ENCODE data around the gene QRFP.

QRFP gene, protein sequence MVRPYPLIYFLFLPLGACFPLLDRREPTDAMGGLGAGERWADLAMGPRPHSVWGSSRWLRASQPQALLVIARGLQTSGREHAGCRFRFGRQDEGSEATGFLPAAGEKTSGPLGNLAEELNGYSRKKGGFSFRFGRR

DNA sequence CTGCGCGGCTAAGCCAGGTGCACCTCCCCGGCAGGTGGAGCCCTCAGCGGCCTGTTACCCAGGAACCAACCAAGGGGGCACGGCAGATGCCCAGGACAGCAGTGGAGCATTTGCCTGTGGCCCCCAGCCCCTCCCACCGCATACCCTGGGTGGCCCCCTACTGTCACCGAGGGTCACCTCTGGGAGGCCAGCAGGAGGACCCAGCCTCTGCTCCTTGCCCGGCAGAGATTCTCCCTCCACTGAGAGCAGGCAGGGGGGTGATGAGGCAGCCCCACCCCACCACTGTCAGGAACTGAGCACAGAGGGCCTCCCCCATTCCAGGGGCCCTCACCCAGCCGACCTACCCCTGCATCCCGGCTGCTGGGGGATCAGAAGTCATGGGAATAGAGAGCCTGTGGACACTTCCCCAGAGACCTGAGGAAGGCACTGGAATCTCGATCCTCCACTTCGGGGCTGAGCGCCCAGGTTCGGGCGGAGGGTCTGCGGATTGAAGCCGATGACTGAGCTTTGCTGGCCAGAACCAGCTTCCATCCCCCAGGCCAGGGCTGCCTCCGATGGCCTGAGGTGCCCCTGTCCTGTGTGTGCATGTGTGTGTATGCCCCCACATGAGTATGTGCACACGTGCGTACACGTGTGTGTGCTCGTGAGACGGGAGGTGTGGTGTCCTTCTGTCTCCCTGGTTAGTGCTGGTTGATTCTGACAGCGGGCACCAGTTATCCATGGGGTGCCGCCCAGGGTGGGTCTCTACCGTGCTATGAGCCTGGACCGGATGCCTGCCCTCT is at the start of gene QRFP:
Gene QRFP, minus strand, starts transcription at position 580 of the 782 bp plus-strand sequence. CDS start 2,974 bp downstream, outside the sequence.
- DNase-seq, result no peak

DNA sequence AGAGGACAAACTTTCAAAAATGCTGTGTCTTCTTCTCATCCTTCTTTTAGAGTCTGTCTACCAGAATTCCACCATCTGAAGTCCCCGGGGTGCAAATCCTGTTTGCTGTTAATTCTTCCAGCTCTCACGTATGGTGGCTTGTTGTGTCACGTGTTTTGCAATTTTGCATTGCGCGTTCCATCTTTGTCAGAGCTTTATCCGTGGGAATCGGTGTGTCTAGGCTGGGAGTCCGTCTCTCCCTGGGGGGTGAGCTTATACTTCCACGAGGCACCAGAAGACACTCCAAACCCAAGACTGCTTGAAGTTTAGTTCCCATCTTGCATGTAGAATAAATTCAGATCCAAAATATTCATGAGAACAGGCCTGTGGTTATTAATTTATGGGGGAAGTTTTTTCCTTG is 48.6 kb upstream of the QRFP start:
- no peak for DNase-seq

DNA sequence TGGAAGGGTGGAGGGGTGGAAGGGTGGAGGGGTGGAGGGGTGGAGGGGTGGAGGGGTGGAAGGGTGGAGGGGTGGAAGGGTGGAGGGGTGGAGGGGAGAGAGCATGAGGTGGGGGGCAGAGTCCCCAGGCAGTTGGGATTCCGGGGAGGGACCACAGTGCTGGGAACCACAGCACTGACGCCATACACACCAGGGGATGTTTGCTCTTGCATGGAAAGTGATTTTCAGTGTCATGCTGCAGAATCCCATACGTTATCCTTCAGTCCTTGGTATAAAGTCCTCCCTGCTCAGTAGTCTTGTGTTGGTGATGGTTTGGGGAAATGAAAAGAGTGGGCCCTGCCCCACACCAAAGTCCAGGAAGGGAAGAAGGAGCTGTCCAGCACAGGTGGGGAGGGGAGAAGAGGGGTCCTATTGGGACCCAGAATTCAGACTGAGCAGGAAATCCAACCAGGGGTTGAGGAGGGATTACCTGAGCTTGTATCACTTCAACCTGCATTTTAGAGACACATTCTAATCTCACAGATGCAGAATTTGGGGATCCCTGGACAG is 48.0 kb upstream of the QRFP start:
- no peak for DNase-seq

DNA sequence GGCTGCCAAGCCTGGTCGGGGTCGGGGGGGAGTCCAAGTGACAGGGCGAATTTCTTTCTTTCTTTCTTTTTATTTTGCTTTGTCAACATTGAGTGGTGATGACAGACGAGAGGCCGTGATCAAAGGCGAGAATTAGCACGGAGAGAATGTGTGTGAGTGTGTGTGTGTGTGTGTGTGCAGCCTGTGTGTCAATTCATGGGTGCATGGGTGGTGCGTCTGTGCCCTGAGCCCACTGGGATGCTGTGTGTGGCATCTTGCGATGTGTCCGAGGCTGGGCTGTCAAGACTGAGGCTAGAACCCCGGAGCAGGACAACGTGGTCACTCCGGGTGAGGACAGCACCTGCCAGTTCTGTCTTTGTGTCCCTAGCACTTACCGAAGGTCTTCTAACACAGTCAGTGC is 47.2 kb upstream of the QRFP start:
- DNase-seq, result no peak

DNA sequence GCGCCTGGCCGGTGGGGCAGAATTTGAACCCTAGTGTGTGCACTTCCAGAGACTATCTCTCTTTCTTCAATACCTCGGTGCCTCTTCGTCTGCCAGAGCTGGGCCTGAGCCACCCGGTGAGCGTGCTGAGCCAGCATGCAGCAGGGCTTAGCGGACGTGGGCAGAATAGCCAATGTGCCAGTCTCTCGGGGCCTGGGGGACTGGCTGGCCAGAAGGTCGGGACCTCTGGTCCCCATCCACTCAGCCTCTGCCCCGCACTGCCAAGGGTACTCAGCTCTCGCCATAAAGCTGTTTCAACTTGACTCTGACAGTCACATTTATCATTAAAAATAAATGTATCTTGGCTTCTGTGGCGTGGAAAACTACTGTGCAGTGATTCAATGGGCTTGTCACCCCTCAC is 46.6 kb upstream of the QRFP start:
- no peak for DNase-seq

DNA sequence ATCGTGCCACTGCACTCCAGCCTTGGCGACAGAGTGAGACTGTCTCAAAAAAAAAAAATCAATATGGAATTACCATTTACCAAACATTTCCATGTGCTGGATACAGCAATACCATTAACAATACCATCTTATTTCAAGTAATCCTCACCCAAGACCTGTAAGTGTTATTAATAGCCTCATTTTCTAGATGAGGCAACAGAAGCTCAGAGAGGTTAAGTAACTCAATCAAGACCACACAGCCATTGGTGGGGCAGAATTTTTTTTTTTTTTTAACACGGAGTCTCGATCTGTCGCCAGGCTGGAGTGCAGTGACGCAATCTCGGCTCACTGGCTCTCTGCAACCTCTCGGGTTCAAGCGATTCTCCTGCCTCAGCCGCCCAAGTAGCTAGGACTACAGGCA is 46.1 kb upstream of the QRFP start:
- DNase-seq, result no peak

DNA sequence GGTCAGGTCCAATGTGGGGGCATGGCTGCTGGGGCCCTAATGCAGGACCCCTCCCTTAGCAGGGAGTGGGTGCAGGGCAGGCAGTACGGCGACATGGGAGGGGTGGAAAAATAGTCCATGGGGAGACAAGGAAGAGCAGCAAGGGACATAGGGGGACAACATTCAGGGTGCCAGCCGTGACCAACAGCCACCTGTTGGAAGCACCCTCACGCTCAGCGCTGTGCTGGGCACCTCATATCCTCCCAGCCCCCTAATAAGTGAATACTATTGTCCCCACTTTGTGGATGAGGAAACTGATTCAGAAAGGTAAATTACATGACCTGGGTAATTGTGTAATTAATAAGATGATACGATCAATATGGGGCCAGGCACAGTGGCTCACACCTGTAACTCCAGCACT is 45.5 kb upstream of the QRFP start:
- DNase-seq, result no peak

DNA sequence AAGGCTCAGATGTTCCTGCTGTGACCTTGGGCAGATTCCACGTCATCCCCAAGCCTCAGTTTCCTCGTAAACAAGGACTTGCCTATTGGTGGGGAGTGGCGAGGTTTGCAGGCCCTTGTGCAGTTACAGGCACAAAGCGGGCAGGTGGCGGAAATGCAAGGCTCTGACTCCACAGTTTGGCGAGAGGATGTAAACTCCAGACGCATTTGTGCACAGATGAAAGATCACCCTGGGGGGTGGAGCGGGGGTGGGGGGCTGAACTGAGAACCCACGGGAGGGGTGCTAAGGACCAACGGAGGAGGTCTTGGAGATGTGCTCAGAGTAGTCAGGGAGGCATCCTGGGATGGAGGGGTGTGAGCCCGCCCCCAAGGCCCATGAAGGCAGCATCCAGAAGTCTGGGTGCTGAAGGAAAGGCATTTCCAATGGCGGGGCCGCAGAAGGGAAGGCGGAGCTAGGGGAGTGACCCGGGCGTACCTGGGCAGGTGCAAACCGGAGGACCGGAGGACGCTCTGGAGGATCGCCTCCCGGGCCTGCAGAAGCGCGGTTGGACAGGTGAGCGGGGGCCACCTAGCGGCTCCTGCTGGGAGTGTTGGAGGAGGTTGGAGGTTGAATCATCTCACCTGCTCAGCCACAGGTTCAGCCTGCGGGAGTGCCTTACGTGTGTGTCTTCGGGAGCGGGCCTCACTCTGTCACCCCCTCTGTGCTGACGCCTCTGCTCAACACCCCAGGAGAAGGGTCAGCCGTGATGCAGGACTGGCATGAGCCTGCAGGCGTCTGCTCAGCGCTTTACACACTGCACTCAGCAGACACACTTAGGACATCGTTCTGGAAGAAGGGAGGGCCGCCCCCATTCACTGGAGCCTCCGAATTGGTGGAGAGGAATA is 44.3 kb upstream of the QRFP start:
- peak; percentile 84 for DNase-seq

DNA sequence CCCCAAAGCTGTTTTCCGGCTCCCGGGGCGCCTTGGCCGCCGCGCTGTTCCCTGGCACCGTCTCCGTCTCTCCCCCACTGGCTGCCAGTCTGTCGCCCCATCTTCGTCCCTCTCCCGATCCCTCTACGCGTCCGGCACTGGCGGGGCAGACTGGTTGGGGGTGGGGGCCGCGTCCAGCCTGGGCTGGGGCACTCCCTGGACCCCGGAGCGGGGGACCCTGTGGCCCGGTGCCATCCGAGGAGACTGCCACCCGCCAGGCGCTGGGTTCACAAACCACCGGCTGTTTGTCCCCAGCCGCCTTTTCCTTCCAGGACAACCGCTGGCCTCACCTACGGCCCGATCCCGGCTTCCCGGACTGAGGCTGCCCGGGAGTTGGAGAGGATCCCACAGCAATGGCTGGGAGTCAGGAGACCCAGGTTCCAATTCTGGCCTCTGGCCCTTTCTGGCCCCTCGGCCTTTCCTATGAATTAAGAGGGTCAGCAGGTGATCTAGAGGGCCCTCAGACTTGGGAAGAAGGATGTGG is 43.5 kb upstream of the QRFP start:
- no peak for DNase-seq

DNA sequence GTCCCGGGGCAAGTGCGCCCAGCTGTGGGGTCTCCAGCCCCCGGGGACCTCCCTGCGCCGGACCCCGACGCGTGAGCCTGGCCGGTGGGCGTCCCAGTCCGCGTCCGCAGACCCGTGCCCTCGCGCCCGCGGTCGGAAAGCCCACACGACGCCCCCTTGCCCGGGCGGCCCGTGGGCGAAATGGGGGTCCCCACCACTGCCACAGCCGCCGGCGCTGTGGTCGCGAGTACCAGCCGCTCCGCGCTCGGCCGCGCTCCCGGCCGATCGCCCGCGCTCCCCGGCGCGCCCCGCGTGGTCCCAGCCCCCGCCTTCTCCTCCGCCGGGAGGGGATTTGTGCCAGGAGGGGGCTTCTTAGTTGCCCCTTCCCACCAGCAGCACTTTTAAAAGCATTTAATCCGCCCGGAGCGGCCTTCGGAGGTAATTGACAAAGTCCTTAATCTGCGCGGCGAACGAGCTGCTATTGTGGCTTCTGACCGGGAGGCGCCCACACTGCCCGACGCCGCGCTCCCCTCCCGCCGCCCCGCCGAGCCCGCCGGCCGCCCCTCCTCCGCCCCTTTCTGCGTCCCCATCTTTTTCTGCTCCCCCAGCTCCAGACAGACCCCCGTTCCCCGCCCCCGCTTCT is 42.9 kb upstream of the QRFP start:
- DNase-seq, result no peak

DNA sequence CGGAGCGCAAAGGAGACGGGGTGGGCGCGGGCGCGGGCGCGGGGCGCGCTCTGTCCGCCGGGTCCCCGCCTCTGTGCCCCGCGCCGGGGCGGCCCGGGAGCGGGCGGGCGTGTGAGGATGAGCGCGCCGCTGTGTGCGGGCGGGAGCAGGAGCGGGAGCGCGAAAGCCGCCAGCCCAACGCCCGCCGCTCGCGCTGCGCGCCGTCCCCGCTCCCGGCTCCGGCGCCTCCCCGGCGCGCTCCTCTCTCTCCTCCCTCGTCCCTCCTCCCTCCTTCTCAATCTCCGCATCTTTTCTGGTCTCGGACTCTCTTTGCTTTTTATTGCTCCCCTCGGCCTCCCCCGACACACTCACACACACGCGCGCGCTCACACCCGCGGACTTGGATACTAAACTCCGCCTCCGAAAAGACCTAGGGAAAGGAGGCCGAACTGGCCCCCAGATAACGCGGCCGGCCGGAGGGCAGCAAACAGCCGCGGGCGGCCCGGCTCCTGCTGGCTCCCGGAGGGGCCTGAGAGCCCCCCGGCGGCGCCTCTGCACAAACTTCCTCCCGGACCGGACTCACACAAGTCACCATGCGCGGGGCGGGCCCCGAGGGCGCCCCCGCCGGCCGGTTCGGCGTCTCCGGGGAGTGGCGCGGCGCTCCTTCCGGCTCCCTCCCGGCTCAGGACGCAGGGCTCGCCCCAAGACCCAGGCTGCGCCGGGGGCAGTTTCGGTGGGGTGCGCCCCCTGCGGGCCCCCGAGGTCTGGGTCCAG is 42.2 kb upstream of the QRFP start, which contains the start of gene FIBCD1:
Gene FIBCD1, minus strand, starts transcription at position 596 of the 753 bp plus-strand sequence. CDS start 640 bp downstream, outside the sequence.
- no peak for DNase-seq

DNA sequence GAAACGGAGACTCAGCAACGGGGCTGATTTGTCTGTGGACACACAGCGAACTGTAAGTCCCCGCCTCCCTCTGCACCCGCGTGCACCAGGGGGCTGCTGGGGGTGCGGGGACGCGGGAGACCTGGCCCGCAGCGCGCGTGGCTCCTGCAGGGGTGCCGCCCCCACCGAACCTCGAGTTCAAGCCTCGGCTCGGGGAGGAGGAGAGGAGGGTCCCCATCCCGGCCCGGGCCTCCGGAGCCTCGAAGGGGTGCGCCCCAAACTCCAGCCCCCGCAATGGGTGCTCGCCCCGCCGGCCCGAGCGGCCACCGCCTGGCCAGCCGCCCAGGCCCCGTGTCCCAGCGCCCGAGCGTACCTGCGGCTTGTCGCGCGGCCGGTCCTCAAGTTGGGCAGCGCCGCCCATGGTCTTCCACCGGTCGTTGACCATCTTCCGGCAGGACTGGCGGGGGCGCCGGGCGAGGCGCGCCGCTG is 41.6 kb upstream of the QRFP start:
- no peak for DNase-seq

DNA sequence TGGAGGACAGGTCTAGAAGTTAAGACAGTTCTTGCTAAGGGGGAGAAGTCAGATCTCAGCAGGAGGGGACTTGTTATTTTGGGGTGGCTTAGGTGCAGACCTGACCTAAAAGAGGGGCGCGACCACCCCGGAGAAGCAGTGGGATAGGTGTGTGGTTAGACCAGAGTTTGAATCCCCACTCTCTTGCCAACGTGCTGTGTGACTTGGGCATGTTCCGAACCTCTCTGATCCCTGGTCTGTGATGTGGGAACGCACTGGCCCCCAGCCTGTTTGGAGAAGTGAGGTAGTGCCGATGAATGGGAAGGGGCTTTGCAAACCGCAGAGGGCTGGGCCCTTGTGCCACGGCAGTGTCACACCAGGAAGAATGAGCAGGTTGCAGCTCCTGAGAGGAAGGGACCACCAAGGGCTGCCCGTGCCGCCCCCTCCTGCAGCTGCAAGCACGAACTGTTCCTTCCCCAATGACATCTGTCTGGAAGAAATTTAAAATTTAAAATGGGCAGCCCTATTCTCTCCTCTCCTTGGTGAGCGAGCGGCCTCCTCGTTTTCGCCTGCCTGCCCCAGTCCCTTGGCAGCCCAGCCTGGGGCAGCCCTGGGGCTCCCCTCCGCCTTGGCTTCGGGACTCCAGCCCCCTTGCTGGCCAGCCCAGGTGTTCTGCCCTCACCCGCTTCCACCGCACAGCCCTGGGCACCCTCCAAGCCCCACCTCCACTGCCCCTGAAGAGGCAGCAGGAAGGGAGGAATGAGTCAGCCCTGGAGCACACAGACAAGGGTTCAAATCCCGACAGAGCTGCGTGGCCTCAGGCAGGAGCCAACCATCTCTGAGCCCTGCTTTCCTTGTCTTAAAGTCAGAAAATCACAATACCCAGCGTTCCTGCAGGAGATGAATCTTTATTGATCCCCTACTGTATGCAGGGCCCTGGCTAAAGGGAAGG is 40.8 kb upstream of the QRFP start:
- DNase-seq, result no peak

DNA sequence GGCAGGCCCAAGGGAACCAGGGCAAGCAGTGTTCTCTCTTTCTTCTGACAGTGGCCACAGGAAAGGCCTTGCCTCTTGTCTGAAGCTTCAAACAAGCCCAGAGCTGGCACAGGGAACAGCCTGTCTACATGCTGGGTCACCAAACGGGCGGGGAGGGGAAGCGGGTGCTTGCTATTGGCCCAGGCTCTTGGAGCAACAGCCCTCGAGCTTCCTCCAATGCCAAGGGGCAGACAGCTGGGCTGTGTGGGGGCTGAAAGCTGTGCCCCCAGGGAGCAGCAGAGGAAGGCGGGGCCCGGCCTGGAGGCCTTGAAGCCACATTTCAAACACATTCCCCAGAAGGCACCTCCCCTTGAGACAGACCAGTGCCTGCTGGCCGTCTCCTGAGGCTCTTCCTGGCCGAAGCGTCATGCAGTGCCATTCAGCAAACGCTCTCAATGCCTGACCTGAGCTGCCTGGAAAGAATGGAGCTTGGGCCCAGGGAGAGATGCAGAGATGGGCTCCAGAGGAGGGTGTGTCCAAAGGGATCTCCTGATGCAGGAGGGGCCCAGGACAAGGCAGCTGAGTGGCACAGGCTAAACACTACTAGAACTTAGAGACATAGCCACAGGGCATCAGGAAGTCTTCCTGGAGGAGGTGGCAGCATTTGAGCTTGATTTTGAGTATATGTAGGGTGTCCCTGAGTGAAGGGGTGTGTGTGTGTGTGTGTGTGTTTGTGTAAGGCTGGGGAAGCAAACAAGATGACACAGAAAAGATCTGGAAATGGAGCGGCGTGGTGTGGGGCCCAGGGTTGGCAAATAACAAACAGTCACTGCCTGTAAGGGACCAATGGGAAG is 39.9 kb upstream of the QRFP start:
- DNase-seq, result no peak

DNA sequence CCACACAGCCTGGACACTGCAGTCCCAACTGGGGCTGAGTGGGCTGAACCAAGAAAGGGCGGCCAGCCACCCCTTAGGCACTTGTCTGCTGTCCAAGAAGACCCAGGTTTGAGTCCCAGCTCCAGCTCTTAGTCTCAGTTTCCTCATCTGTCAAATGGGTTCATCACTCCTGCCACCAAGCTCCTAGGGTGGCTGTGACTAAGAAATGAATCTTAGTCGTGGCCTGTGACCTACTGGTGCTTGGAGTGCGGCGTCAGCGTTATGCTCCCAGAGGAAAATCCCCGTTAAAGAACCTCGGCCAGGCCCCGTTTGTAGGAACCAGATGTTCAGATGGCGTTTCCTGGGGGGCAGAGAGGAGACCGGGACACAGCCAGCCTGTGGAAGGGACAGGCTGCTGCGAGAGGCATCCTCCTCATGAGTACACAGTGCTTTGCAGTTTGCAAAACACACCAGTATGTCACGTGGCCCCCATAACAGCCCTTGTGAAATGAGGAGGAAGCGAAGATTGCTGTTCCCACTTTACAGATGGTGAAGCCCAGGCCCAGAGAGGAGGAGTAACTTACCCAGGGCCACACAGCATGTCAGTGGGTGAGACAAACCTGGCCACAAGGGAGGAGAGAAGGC is 39.1 kb upstream of the QRFP start:
- no peak for DNase-seq

DNA sequence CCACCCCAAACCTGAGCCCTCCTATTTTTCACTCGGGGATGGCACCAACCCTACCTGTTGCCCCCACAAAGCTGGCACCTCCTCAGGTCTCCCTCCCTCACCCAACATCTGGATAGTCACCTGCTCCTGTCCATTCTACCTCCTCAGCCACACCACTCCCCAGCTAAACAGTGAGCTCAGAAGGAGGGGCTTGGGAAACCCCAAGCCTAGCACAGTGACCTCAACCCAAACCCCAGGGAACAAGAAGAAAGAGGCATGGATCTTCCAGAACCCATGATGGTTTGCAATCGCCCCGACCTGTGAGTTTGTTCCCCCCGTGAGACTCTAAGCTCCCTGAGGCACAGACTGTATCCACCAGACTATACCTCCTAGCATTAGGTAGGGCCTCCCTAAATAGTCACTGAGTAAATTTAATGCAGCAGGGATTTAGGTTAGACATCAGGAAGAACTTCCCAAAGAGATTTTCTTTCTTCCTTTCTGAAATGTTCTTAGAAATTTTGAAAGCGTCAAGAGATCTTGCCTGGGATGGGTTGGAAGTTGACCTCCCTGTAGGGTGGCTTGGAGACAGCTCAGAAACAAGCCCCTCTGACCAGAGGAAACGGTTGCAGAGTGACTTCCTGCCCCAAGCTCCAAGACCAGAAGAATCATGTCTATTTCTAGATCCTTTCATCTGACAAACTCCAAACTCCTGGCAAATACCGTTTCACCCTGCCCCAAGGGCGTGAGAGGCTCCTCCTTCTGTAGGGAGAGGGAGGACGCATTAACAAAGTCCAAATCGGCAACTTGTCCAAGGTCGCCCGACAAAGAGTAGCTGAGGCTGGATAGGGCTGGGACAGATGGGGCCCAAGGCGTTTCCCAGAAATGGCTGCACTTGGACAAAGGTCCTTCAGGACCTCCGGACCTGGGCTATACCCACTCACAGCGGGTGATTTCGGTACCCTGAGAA is 38.4 kb upstream of the QRFP start:
- no peak for DNase-seq

DNA sequence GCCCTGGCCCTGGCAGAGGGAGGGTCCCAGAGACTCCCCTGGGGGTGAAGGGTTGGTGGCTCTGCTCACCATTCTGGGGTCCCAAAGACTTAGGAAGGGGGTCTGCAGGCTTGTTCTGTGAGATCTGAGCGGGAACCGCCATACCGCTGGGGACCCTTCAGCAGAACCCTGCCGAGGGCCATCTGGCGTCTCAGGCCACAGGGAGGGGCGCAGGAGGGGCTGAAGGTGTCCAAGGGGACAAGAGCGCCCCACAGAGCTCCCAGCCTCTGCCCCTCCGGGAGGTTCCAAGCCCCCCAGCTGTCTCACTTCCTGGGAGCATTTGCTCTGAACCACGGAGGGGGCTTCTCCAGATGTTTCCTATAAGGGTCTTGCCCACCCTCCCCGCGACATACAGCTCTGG is 37.6 kb upstream of the QRFP start:
- no peak for DNase-seq
